SK-N-SH (cell line): ENCODE data around the gene TUBGCP6.

Experiments
- EP300 ChIP-seq, 2 experiments: IDR thresholded peaks; 2 replicates each; pipeline versions ENCODE4 v1.4.0 to v1.6.1; 2012; ENCODE audit warnings: borderline replicate concordance in 1 of 2, low read depth in 1 of 2, low read length in 1 of 2
- SMC3 ChIP-seq: IDR thresholded peaks from 2 replicates; pipeline ENCODE4 v1.6.1; 2012; ENCODE audit warnings: low read depth, low read length, improper control_type of control experiment
- TAF1 ChIP-seq: IDR thresholded peaks from 2 replicates; pipeline ENCODE4 v1.6.1; 2012; ENCODE audit warnings: low read depth, mild to moderate bottlenecking, low read length, moderate library complexity, borderline replicate concordance

- TF ChIP-seq SMC3 (peak; percentile 37), TAF1 (no peak), EP300 (IDR thresholded peaks at IDR 0.05; ENCODE audit: borderline replicate concordance in 1 of 2, low read depth in 1 of 2, low read length in 1 of 2) (no peak)
Observed at GRCh38 chr22:50236731-50237409, 8.0 kb downstream of the TUBGCP6 start.
